NB4 (cell line): ENCODE measurements around the gene VGLL4.
A peak's percentile ranks its signal among the peaks of the same experiment; 100 is the strongest.

Experiments used
- DNase-seq: peaks from one replicate; pipeline ENCODE4 v3.0.0; 2010; ENCODE audit warnings: low read depth
- H3K4me3 ChIP-seq: one replicate; pipeline ENCODE4 v1.5.1; 2011; ENCODE audit warnings: mild to moderate bottlenecking, low read depth, low read length, moderate library complexity
- CTCF ChIP-seq: IDR thresholded peaks from one replicate; pipeline ENCODE4 v1.5.1; 2012; ENCODE audit warnings: low read depth, low read length
- MYC ChIP-seq: IDR thresholded peaks from 2 replicates; pipeline ENCODE4 v1.6.1; 2011; ENCODE audit warnings: low read depth, low read length
- POLR2A ChIP-seq: IDR thresholded peaks from 2 replicates; pipeline ENCODE4 v1.6.1; 2011; ENCODE audit warnings: mild to moderate bottlenecking; ENCODE audit not compliant: insufficient read length; ENCODE audit errors: extremely low read depth
- TF ChIP-seq, protein P1 (sequence below): IDR thresholded peaks from 2 replicates; pipeline ENCODE4 v1.6.1; 2011; ENCODE audit warnings: low read depth, low read length

Gene VGLL4

DNA sequence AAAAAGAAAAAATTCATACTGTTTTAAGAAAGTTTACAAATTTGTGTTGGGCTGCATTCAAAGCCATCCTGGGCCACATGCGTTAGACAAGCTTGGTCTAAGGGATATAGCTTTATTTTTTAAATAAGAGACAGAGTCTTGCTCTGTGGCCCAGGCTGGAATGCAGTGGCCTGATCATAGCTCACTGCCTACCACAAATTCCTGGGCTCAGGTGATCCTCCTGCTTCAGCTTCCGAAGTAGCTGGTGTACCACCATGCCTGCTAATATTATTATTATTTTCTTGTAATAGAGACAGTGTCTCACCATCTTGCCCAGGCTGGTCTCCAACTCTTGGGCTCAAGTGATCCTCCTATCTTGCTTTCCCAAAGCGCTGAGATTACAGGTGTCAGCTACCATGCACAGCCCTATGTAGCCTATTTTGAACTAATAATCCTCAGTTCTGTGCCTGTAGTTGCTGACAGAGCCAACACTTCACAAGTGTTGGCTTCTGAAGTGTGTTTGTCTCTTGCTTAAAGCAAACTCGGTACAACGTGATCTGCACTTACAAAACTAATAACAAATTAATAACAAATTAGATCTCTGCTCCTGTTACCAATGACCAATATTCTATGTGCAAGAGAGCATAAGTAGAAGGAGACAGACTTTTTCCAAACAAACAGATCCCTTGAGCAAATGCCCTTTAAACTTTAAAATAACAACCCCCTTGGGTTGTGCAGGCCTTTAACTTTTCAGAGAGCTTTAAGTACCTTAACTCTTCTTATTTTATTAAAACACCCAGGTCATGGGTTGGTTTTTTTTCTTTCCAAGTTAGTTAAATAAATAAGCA lies 135.2 kb downstream of the VGLL4 start:
- H3K4me3 ChIP-seq, result no peak overlapping the region
- TF ChIP-seq, protein P1, sequence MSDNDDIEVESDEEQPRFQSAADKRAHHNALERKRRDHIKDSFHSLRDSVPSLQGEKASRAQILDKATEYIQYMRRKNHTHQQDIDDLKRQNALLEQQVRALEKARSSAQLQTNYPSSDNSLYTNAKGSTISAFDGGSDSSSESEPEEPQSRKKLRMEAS, result no peak
- TF ChIP-seq POLR2A (no peak), CTCF (no peak), MYC (no peak)
- DNase-seq, result no peak

DNA sequence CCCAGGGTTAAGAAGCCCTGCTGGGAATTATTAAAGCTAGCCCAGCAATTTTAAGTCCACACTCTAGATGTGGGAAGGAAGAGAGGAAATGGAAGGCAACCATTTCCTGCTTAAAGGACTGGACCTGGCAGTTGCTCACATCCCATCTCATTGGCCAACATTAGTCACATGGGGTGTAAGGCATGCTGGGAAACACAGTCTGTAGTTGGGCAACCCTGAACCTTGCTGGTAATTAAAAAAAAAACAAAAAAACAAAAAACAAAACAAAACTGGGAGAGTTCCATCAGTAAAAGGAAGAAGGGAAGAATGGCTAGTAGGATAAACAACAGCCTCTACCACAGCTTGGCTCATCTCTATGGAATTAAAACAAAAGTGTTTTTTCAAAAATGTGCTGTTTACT lies 136.0 kb downstream of the VGLL4 start:
- DNase-seq, result peak; percentile 25
- H3K4me3 ChIP-seq, result no peak overlapping the region
- TF ChIP-seq POLR2A, result no peak
- TF ChIP-seq, protein P1, result 0 out of 2 replicates have a peak, but pooled peaks have one; percentile 38
